Gastrocnemius medialis (tissue), 4 donors: ENCODE data around the gene DGCR8.

Experiments used
- POLR2A ChIP-seq, 2 donors: fragments of 450-650 bp; IDR thresholded peaks; one replicate each; pipeline ENCODE4 v1.6.1; 2017; ENCODE audit warnings: antibody characterized with exemption in 2 of 2, mild to moderate bottlenecking in 2 of 2, moderate library complexity in 2 of 2
- TF ChIP-seq, protein P1 (sequence below), 5 experiments: fragments of 450-650 bp in 3 of 5; fragments of 200-600 bp in 2 of 5; sonication (generic) in 2 of 5; IDR thresholded peaks in 4 of 5; conservative IDR thresholded peaks in 1 of 5; 1 replicate in 4 of 5; 2 replicates in 1 of 5; pipeline ENCODE4 v1.5.1; 2016 to 2019; ENCODE audit warnings: antibody characterized with exemption in 5 of 5, mild to moderate bottlenecking in 3 of 5, moderate library complexity in 3 of 5

DNA sequence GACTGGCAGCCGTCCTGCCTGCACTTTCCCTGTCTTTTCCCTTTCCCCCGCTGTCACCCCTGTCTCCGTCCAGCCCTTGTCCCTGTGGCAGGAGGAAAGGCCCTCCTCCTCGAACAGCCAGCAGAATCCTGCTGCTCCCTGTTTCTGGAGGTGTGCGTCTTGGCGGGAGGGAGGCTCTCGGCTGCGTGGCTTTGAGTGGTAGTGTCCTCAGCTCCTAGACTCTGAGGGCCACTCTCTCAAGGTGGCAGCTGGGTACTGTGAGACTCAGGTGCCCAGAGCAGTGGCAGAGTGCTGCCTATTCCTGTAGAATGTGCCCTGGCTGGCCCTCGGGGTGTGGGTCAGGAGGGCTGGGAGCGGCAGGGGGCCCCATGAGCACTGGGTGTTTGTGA is 26.8 kb downstream of the DGCR8 start:
- TF ChIP-seq, protein P1, sequence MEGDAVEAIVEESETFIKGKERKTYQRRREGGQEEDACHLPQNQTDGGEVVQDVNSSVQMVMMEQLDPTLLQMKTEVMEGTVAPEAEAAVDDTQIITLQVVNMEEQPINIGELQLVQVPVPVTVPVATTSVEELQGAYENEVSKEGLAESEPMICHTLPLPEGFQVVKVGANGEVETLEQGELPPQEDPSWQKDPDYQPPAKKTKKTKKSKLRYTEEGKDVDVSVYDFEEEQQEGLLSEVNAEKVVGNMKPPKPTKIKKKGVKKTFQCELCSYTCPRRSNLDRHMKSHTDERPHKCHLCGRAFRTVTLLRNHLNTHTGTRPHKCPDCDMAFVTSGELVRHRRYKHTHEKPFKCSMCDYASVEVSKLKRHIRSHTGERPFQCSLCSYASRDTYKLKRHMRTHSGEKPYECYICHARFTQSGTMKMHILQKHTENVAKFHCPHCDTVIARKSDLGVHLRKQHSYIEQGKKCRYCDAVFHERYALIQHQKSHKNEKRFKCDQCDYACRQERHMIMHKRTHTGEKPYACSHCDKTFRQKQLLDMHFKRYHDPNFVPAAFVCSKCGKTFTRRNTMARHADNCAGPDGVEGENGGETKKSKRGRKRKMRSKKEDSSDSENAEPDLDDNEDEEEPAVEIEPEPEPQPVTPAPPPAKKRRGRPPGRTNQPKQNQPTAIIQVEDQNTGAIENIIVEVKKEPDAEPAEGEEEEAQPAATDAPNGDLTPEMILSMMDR (IDR thresholded peaks at IDR 0.05 in 4 of 5, conservative IDR thresholded peaks at IDR 0.05 in 1 of 5): no peak
- TF ChIP-seq POLR2A (IDR thresholded peaks at IDR 0.05): no peak
